Measurements from ENCODE around the gene ARL4A. TPM values are rescaled to one million over a fixed set of nuclear protein-coding genes. Genes with fewer than 3 reads are reported as not detected.

The ARL4A gene
- total and polyA plus RNA-seq, 2 of the 13 experiments (the other 11 are each of a cell fraction or from before 2014, with no cell fraction given): 10.8 to 25.6 TPM

DNA sequence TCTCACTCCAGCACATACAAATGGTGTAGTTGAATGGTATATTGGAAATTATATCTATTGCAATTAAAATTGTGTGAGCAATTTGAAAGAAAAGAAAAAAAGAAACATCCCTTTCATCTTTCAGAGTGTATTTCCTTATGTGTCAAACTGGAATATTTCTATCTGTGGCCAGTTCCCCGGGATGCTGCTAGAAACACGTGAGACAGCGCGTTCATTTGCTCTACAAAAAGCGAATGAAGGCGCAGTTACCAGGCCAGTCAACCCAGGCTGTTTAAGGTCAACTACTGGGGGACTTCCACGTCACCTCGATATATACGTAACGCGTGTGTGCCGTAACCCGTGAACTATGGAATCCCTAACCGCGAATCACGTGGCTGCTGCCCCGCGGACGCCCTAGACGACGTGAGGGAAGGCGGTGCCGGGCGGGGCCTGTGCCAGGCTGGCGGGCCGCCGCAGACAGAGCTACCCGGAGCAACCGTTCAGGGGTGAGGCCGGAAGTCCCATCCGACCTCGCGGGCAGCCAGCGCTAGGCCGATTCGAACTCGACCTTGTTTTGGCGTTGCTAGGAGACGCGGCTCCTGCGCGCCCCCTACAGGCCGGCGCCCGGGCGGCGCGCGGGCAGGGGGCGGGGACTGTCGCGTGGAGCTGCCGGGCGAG is 1.1 kb upstream of the ARL4A start:
- intact Hi-C loops (cut with micrococcal nuclease; ENCODE audit: unreplicated experiment): loop anchor here (2.0 kb wide), 1 partner anchor 256 kb away; no protein-coding TSS in a partner anchor
- no peak for FAIRE-seq
- CTCF ChIA-PET (ENCODE audit: low intra/inter-chr PET ratio, low total read pairs): interaction anchor here (1.7 to 2.2 kb wide), 2 partner anchors 48 to 576 kb away, joined by 8 to 11 read pairs; no protein-coding TSS in a partner anchor
- TF ChIP-seq GATA4 (IDR thresholded peaks at IDR 0.05; ENCODE audit: borderline replicate concordance, low read depth) (no peak), SPEN (CRISPR knock-in tag; IDR thresholded peaks at IDR 0.05; ENCODE audit: low read depth) (peak; percentile 50; the same call in 1 of the 2 replicates), ZNF782 (CRISPR knock-in tag; IDR thresholded peaks at IDR 0.05; ENCODE audit: borderline replicate concordance) (no peak), RARA (CRISPR knock-in tag; IDR thresholded peaks at IDR 0.05) (no peak), SALL2 (CRISPR knock-in tag; IDR thresholded peaks at IDR 0.05) (0 out of 2 replicates have a peak, but pooled peaks have one; percentile 60), ZFP62 (CRISPR knock-in tag; IDR thresholded peaks at IDR 0.05) (no peak), ARNT2 (CRISPR knock-in tag; IDR thresholded peaks at IDR 0.05; ENCODE audit: low read depth) (peak; percentile 75; the same call in 1 of the 2 replicates), ETV5 (CRISPR knock-in tag; IDR thresholded peaks at IDR 0.05; ENCODE audit: borderline replicate concordance) (peak; percentile 80), NCOA1 (CRISPR knock-in tag; IDR thresholded peaks at IDR 0.05) (no peak), HDAC1 (CRISPR knock-in tag; IDR thresholded peaks at IDR 0.05) (peak; percentile 56; the same call in 1 of the 2 replicates), ZNF296 (CRISPR knock-in tag; conservative IDR thresholded peaks at IDR 0.05) (no peak)
- TF ChIP-seq, protein P1, sequence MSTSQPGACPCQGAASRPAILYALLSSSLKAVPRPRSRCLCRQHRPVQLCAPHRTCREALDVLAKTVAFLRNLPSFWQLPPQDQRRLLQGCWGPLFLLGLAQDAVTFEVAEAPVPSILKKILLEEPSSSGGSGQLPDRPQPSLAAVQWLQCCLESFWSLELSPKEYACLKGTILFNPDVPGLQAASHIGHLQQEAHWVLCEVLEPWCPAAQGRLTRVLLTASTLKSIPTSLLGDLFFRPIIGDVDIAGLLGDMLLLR (CRISPR knock-in tag; IDR thresholded peaks at IDR 0.05): no peak
- TF ChIP-seq, protein P2, sequence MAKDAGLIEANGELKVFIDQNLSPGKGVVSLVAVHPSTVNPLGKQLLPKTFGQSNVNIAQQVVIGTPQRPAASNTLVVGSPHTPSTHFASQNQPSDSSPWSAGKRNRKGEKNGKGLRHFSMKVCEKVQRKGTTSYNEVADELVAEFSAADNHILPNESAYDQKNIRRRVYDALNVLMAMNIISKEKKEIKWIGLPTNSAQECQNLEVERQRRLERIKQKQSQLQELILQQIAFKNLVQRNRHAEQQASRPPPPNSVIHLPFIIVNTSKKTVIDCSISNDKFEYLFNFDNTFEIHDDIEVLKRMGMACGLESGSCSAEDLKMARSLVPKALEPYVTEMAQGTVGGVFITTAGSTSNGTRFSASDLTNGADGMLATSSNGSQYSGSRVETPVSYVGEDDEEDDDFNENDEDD (CRISPR knock-in tag; IDR thresholded peaks at IDR 0.05; ENCODE audit: borderline replicate concordance): peak; percentile 65; the same call in 1 of the 2 replicates
- TF ChIP-seq, protein P3, sequence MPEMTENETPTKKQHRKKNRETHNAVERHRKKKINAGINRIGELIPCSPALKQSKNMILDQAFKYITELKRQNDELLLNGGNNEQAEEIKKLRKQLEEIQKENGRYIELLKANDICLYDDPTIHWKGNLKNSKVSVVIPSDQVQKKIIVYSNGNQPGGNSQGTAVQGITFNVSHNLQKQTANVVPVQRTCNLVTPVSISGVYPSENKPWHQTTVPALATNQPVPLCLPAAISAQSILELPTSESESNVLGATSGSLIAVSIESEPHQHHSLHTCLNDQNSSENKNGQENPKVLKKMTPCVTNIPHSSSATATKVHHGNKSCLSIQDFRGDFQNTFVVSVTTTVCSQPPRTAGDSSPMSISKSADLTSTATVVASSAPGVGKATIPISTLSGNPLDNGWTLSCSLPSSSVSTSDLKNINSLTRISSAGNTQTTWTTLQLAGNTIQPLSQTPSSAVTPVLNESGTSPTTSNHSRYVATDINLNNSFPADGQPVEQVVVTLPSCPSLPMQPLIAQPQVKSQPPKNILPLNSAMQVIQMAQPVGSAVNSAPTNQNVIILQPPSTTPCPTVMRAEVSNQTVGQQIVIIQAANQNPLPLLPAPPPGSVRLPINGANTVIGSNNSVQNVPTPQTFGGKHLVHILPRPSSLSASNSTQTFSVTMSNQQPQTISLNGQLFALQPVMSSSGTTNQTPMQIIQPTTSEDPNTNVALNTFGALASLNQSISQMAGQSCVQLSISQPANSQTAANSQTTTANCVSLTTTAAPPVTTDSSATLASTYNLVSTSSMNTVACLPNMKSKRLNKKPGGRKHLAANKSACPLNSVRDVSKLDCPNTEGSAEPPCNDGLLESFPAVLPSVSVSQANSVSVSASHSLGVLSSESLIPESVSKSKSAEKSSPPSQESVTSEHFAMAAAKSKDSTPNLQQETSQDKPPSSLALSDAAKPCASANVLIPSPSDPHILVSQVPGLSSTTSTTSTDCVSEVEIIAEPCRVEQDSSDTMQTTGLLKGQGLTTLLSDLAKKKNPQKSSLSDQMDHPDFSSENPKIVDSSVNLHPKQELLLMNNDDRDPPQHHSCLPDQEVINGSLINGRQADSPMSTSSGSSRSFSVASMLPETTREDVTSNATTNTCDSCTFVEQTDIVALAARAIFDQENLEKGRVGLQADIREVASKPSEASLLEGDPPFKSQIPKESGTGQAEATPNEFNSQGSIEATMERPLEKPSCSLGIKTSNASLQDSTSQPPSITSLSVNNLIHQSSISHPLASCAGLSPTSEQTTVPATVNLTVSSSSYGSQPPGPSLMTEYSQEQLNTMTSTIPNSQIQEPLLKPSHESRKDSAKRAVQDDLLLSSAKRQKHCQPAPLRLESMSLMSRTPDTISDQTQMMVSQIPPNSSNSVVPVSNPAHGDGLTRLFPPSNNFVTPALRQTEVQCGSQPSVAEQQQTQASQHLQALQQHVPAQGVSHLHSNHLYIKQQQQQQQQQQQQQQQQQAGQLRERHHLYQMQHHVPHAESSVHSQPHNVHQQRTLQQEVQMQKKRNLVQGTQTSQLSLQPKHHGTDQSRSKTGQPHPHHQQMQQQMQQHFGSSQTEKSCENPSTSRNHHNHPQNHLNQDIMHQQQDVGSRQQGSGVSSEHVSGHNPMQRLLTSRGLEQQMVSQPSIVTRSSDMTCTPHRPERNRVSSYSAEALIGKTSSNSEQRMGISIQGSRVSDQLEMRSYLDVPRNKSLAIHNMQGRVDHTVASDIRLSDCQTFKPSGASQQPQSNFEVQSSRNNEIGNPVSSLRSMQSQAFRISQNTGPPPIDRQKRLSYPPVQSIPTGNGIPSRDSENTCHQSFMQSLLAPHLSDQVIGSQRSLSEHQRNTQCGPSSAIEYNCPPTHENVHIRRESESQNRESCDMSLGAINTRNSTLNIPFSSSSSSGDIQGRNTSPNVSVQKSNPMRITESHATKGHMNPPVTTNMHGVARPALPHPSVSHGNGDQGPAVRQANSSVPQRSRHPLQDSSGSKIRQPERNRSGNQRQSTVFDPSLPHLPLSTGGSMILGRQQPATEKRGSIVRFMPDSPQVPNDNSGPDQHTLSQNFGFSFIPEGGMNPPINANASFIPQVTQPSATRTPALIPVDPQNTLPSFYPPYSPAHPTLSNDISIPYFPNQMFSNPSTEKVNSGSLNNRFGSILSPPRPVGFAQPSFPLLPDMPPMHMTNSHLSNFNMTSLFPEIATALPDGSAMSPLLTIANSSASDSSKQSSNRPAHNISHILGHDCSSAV (CRISPR knock-in tag; IDR thresholded peaks at IDR 0.05; ENCODE audit: borderline replicate concordance): no peak

More for the DNA sequence above, 1.1 kb upstream of the ARL4A start:
- H3K27ac ChIP-seq (ENCODE audit: extremely low read length, insufficient read depth, low read length): peak overlapping the region; percentile 92
- H3K4me1 ChIP-seq (ENCODE audit: insufficient read depth, low read length): peaks cover 50% of the 10 kb centered on the region
- BruUV-seq (replicated peaks): no TSS peak
- H3K79me2 ChIP-seq (ENCODE audit: insufficient read depth, low read length): peaks cover 30% of the 10 kb centered on the region
- in situ Hi-C loops (cut with HindIII; ENCODE audit: extremely low pct_ligation_motif_present, low pct_unique_long_range_greater_than_20kb): loop anchor here (10.0 to 25.0 kb wide), 2 partner anchors 426 to 488 kb away; no protein-coding TSS in a partner anchor
- H2AFZ ChIP-seq (ENCODE audit: low read length): no peak overlapping the region
- no peaks in the 10 kb centered on the region for H3K36me3 ChIP-seq (replicated peaks in 1 of 2; ENCODE audit: control insufficient read depth in 1 of 2, insufficient read depth in 2 of 2, low read length in 2 of 2)
- H3K4me3 ChIP-seq (replicated peaks in 1 of 3; ENCODE audit: insufficient read depth in 1 of 3, low read depth in 2 of 3, low read length in 3 of 3): peak overlapping the region; percentile 86 to 95 (median 92); a peak in 5 of 6 replicates
- POLR2A ChIA-PET: interaction anchor here (0.6 to 3.7 kb wide), 13 partner anchors 10 to 422 kb away, joined by 3 to 20 read pairs (median 6); no protein-coding TSS in a partner anchor
- no peaks in the 10 kb centered on the region for H3K27me3 ChIP-seq (ENCODE audit: control insufficient read depth in 1 of 2, insufficient read depth in 2 of 2, low read length in 2 of 2)
- H4K20me1 ChIP-seq (ENCODE audit: insufficient read depth, low read length): no peaks in the 10 kb centered on the region
- peak; percentile 88 for ATAC-seq
- H3K9me3 ChIP-seq (ENCODE audit: low read length): no peaks in the 10 kb centered on the region
- WGBS (ENCODE audit: low lambda C conversion rate): 90% methylated on average over 25 of the region's 54 CpGs
- peak overlapping the region; percentile 94 for H3K9ac ChIP-seq (ENCODE audit: insufficient read depth, low read depth, low read length)
- H3K4me2 ChIP-seq (ENCODE audit: low read depth, low read length): peak overlapping the region; percentile 70
- DNase-seq (ENCODE audit: low spot score): peak; percentile 72

Data from HepG2 (cell line).